Fibroblast of pulmonary artery (primary cell): Measurements from ENCODE around the gene ZNF536.

ENCODE experiments used
- DNase-seq: peaks from one replicate; pipeline ENCODE4 v3.0.0-alpha.2; 2010; ENCODE audit warnings: low read depth
- H3K4me3 ChIP-seq: replicated peaks from 2 replicates; pipeline ENCODE4 v1.5.1; 2011; ENCODE audit warnings: low read depth, mild to moderate bottlenecking, control low read depth, low read length, moderate library complexity
- CTCF ChIP-seq: IDR thresholded peaks from 2 replicates; pipeline ENCODE4 v1.5.1; 2011; ENCODE audit warnings: mild to moderate bottlenecking, control low read depth, low read length, inconsistent platforms; ENCODE audit errors: missing control alignments

ZNF536 gene

GRCh38 chr19:30602661-30603350 lies 230.6 kb downstream of the ZNF536 start:
- TF ChIP-seq CTCF, result no peak
- DNase-seq, result no peak
- H3K4me3 ChIP-seq, result no peak overlapping the region

- no peak for DNase-seq
- H3K4me3 ChIP-seq, result no peak overlapping the region
- TF ChIP-seq CTCF, result no peak
Observed at GRCh38 chr19:30604657-30605056, 232.5 kb downstream of the ZNF536 start.

- TF ChIP-seq CTCF, result no peak
- no peak overlapping the region for H3K4me3 ChIP-seq
- no peak for DNase-seq
Observed at GRCh38 chr19:30605333-30605732, 233.1 kb downstream of the ZNF536 start.

- H3K4me3 ChIP-seq, result no peak overlapping the region
- no peak for DNase-seq
- TF ChIP-seq CTCF, result no peak
Observed at GRCh38 chr19:30606114-30607050, 234.2 kb downstream of the ZNF536 start.
